Measurements from ENCODE around the gene FLT3LG.

- TF ChIP-seq, protein P1, sequence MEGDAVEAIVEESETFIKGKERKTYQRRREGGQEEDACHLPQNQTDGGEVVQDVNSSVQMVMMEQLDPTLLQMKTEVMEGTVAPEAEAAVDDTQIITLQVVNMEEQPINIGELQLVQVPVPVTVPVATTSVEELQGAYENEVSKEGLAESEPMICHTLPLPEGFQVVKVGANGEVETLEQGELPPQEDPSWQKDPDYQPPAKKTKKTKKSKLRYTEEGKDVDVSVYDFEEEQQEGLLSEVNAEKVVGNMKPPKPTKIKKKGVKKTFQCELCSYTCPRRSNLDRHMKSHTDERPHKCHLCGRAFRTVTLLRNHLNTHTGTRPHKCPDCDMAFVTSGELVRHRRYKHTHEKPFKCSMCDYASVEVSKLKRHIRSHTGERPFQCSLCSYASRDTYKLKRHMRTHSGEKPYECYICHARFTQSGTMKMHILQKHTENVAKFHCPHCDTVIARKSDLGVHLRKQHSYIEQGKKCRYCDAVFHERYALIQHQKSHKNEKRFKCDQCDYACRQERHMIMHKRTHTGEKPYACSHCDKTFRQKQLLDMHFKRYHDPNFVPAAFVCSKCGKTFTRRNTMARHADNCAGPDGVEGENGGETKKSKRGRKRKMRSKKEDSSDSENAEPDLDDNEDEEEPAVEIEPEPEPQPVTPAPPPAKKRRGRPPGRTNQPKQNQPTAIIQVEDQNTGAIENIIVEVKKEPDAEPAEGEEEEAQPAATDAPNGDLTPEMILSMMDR (IDR thresholded peaks at IDR 0.05): no peak
- TF ChIP-seq POLR2AphosphoS5 (IDR thresholded peaks at IDR 0.05): no peak
These were observed 33.4 kb upstream of the FLT3LG start for GRCh38 chr19:49440439-49441209.

All from prostate gland (tissue), 2 donors.